HL-60 (cell line): ENCODE data around the gene SLC22A31.

Experiments used
- CTCF ChIP-seq: IDR thresholded peaks from one replicate; pipeline ENCODE4 v1.5.1; 2011; ENCODE audit warnings: low read length, control low read depth, inconsistent platforms; ENCODE audit not compliant: insufficient read depth
- POLR2AphosphoS5 ChIP-seq: IDR thresholded peaks from 2 replicates; pipeline ENCODE4 v1.6.1; 2012; ENCODE audit warnings: low read depth

GRCh38 chr16:89189358-89190025 is 10.8 kb downstream of the SLC22A31 start:
- TF ChIP-seq POLR2AphosphoS5, result no peak
- no peak for TF ChIP-seq CTCF
